T-cell (primary cell): ENCODE measurements around the gene DRICH1. TPM values are rescaled to one million over a fixed set of nuclear protein-coding genes. Genes with fewer than 3 reads are reported as not detected.

Experiments
- ATAC-seq, 4 experiments: fragments of 200-7000 bp in 3 of 4; fragments of 150-1000 bp in 1 of 4; cut with Tn5 transposase; replicated peaks in 1 of 4; 1 replicate in 3 of 4; 2 replicates in 1 of 4; pipeline ENCODE4 v1.10.0; 2021; ENCODE audit warnings: moderate library complexity in 3 of 4, mild to moderate bottlenecking in 2 of 4, moderate number of reproducible peaks in 1 of 4
- CTCF ChIA-PET, 2 donors: fragments of 300-600 bp; sonication (Branson Sonifier 250); formaldehyde crosslinking; loops; one replicate each; lab custom pipeline; 2022; ENCODE audit warnings: antibody characterized with exemption in 2 of 2; lab: Charles Lee
- POLR2A ChIA-PET, 2 donors: fragments of 300-600 bp; sonication (Branson Sonifier 250); formaldehyde crosslinking; loops; one replicate each; lab custom pipeline; 2022; ENCODE audit warnings: antibody characterized with exemption in 2 of 2; lab: Charles Lee
- DNase-seq, 35 experiments: peaks; one replicate each; pipeline versions ENCODE4 v3.0.0 to v3.0.0-alpha.2; 2013 to 2023
- H3K27ac ChIP-seq: one replicate; pipeline ENCODE4 v1.5.1; 2013; ENCODE audit warnings: low read length
- H3K27me3 ChIP-seq, 2 experiments: replicated peaks in 1 of 2; 1 replicate in 1 of 2; 2 replicates in 1 of 2; pipeline versions ENCODE4 v1.6.1 to v1.7.0; 2013; ENCODE audit warnings: low read length in 1 of 2, mixed read lengths in 1 of 2; ENCODE audit not compliant: control insufficient read depth in 2 of 2, insufficient read depth in 2 of 2; ENCODE audit errors: extremely low read depth in 1 of 2
- H3K36me3 ChIP-seq, 2 donors: 1 replicate in 1 of 2; 2 replicates in 1 of 2; pipeline versions ENCODE4 v1.6.1 to v1.7.0; 2013; ENCODE audit warnings: low read length in 1 of 2; ENCODE audit not compliant: control insufficient read depth in 2 of 2, insufficient read depth in 1 of 2; ENCODE audit errors: extremely low read depth in 1 of 2
- H3K4me1 ChIP-seq, 2 experiments: 1 replicate in 1 of 2; 2 replicates in 1 of 2; pipeline versions ENCODE4 v1.6.1 to v1.7.0; 2013; ENCODE audit warnings: low read length in 2 of 2, mixed read lengths in 1 of 2; ENCODE audit not compliant: insufficient read depth in 2 of 2, control insufficient read depth in 1 of 2; ENCODE audit errors: extremely low read depth in 1 of 2
- H3K4me3 ChIP-seq, 2 donors: 1 replicate in 1 of 2; 2 replicates in 1 of 2; pipeline versions ENCODE4 v1.5.1 to v1.7.0; 2013; ENCODE audit warnings: mild to moderate bottlenecking in 2 of 2, low read length in 1 of 2, moderate library complexity in 1 of 2; ENCODE audit not compliant: control insufficient read depth in 1 of 2; ENCODE audit errors: extremely low read depth in 1 of 2
- H3K9me3 ChIP-seq: 2 replicates; pipeline ENCODE4 v1.7.0; 2013
- H3K27ac Mint-ChIP-seq, 2 donors: one replicate each; pipeline ENCODE4 v1.8.0; 2020 to 2021; ENCODE audit warnings: mild to moderate bottlenecking in 2 of 2, mixed read lengths in 2 of 2
- H3K27me3 Mint-ChIP-seq, 2 donors: one replicate each; pipeline ENCODE4 v1.8.0; 2021 to 2022; ENCODE audit warnings: mixed read lengths in 2 of 2
- H3K36me3 Mint-ChIP-seq: one replicate; pipeline ENCODE4 v1.8.0; 2021; ENCODE audit warnings: mixed read lengths
- H3K4me1 Mint-ChIP-seq, 3 donors: one replicate each; pipeline ENCODE4 v1.8.0; 2020 to 2022; ENCODE audit warnings: mixed read lengths in 3 of 3, mild to moderate bottlenecking in 1 of 3
- H3K4me3 Mint-ChIP-seq, 3 donors: one replicate each; pipeline ENCODE4 v1.8.0; 2020 to 2022; ENCODE audit warnings: mild to moderate bottlenecking in 3 of 3, mixed read lengths in 3 of 3, moderate library complexity in 3 of 3
- H3K9me3 Mint-ChIP-seq, 3 donors: one replicate each; pipeline ENCODE4 v1.8.0; 2020 to 2022; ENCODE audit warnings: mixed read lengths in 3 of 3
- WGBS: methylation state at CpG from one replicate; pipeline ENCODE4 v1.1.5; 2013; ENCODE audit warnings: missing lambda C conversion rate; ENCODE audit not compliant: insufficient coverage; 5-methylcytosine and 5-hydroxymethylcytosine counted together
- total RNA-seq, 35 experiments: library from RNA in 6 of 35; stranded (reverse) in 6 of 35; fragments of 120-200 nt in 1 of 35; gene quantifications; one replicate each; pipeline versions ENCODE4 v1.2.1 to v1.2.4 and lab custom pipeline; 2013 to 2026

Gene DRICH1
- total RNA-seq, 5 donors from 2014 or later (not counting 1 experiment from before 2014, with no cell fraction given) = 0.26 to 2.7 (median 1.2) TPM

DNA sequence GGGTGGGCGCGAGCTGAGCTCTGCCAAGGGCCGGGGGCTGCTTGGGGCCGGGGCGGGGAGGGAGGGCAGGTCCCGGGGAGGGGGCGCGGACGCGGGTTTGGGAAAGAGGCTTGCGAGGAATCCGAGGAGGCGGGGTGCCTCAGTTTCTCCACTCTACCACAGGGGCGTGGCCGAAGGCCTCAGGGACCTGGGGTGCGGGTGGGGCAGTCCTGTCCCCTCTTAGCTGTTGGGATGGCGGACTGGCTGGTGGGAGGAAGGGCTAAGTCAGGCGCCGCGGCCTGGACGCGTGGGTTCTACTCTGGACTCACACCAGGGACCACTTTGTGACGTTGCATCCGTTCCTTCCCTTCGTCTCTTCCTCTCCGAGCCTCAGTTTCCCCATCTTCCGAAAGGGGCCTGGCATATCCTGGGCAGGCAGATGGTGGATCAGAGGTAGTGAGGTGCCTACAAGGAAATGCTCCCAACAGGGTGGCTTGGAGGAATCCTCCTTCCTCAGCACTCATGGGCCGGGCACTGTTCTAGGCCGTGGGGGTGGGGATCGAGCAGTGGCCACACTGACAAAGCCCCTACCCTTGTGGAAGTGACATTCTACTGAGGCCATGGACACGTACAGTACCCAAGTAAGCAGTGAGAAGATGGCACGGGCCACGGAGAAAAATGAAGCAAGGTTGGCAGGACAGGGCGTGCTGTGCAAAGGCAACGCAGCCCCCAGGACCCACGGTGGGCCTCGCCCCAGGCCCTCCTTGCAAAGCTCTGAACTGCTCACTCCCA, 65.2 kb downstream of the DRICH1 start:
- 94% methylated on average over 20 of the region's 37 CpGs for WGBS
- Histone ChIP-seq H3K36me3 (no peaks in the 10 kb centered on the region), H3K27ac (no peak overlapping the region), H3K4me1 (peaks cover 0 to 10% of the 10 kb centered on the region in 2 experiments), H3K9me3 (no peaks in the 10 kb centered on the region), H3K27me3 (peaks cover 0 to 62% of the 10 kb centered on the region in 2 experiments), H3K4me3 (no peak overlapping the region)
- H3K27me3 Mint-ChIP-seq = peaks cover 29 to 32% of the 10 kb centered on the region in 2 donors
- peaks cover 7 to 9% (median 7%) of the 10 kb centered on the region in 3 donors for H3K4me1 Mint-ChIP-seq
- ATAC-seq (no peak), DNase-seq (peak in 1 of 35 experiments; percentile 10)
- POLR2A ChIA-PET = no interaction called here
- H3K9me3 Mint-ChIP-seq = peaks cover 0 to 2% (median 0%) of the 10 kb centered on the region in 3 donors
- CTCF ChIA-PET = no interaction called here
- H3K36me3 Mint-ChIP-seq = peaks cover 3% of the 10 kb centered on the region
- H3K4me3 Mint-ChIP-seq = peak overlapping the region; percentile 13 to 84 (median 57)
- no peak overlapping the region for H3K27ac Mint-ChIP-seq

DNA sequence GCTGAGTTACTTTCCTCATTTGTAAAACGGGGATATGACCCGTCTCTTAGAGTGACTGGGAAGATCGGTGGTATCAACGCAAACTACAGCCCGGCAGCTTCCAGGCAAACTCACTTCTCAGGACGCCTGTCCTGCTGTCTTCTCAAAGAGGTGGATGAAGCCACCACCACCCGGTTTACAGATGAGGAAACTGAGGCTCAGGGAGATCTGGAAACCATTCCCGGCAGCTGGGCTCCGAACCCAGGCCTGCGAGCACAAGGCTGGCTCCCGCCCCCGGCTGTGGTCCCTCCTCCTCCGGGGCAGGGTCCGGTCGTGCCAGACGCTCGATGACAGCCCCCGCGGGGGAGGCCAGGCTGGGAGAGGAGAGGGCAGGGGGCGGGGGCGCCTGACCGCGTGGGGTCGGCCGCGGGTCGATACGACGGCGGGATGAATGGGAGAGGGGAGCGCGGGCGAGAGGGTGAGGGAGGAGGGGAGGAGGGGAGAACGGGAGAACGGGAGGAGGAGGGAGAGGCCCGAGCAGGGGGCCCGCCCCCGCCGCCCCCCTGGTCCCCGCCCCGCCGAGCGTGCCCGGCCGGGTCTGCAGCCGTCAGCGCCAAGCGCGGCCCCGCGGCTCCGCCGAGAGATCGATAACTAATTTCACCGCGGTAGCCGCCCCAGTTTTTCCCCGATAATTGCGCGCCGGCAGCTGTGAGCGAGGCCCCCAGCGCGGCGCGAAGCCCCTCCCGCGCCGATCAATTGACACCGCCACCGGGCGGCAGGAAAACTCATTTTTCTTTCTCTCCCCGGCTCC, 66.0 kb downstream of the DRICH1 start:
- peak in 1 of 35 experiments; percentile 12 for DNase-seq
- Mint-ChIP-seq H3K9me3 (no peaks in the 10 kb centered on the region), H3K27ac (peak overlapping the region in 1 of 2 donors; percentile 59), H3K27me3 (peaks cover 29 to 34% of the 10 kb centered on the region in 2 donors), H3K36me3 (peaks cover 3% of the 10 kb centered on the region), H3K4me3 (peak overlapping the region; percentile 78 to 84 (median 81)), H3K4me1 (peaks cover 7 to 9% (median 7%) of the 10 kb centered on the region in 3 donors)
- H3K4me1 ChIP-seq = peaks cover 0 to 10% of the 10 kb centered on the region in 2 experiments
- H3K36me3 ChIP-seq = no peaks in the 10 kb centered on the region
- peaks cover 0 to 62% of the 10 kb centered on the region in 2 experiments for H3K27me3 ChIP-seq
- peak overlapping the region; percentile 34 to 71 for H3K4me3 ChIP-seq
- CTCF ChIA-PET = no interaction called here
- ATAC-seq = peak in 3 of 4 experiments; percentile 32 to 45 (median 36)
- H3K27ac ChIP-seq = no peak overlapping the region
- WGBS = 2% methylated on average over 44 of the region's 73 CpGs
- POLR2A ChIA-PET = no interaction called here
- no peaks in the 10 kb centered on the region for H3K9me3 ChIP-seq

DNA sequence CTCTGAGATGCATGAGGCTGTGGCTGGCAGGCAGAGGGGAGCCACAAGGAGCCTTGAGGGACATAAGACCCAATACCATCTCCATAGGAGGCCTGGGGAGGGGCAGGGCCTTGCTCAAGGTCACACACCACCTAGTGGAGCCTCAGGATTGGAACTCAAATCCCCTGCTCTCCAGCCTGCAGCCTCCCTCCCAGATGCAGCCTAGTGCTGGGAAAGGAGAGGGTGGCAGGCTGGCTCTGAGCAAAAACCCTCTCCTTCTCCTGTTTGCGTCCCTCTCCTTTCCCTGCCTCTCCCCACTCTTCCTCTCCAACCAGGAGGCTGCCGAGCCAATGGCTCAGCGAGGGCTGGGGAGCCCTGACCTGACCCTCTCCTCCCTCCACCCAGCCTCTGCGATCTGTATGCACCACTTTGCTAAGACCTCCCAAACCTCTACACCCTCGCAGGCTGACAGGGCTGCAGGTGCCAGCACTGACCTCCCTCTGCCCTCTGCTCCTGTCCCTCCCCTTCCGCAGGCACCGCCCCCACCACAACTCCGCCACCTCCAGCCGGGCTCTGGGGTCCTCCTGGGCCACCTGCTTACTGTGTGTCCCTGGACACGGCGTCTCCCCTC, 66.7 kb downstream of the DRICH1 start:
- H3K4me3 ChIP-seq = peak overlapping the region; percentile 34 to 71

DNA sequence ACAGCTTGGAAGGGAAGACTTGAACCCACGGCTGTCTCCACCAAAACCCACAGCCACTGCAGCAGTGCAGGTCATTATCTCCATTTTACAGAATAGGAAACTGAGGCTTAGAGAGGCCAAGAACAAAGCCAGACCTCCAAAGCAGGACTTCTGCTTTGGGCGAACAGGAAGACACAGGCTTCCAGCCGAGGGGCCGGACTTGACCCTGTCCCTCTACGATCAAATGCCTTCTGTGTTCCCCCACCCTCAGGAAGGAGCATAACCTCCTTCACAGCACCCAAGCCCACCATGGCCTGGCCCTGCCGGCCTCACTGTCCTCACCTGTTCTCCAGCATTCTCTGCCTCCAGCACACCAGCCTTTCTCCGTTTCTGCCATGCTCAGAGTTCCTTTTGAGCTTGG, 67.8 kb downstream of the DRICH1 start:
- peaks cover 0 to 10% of the 10 kb centered on the region in 2 experiments for H3K4me1 ChIP-seq
- H3K27me3 ChIP-seq = peaks cover 0 to 58% of the 10 kb centered on the region in 2 experiments
- Mint-ChIP-seq H3K27me3 (peaks cover 29 to 34% of the 10 kb centered on the region in 2 donors), H3K4me3 (no peak overlapping the region), H3K4me1 (peaks cover 7 to 9% (median 7%) of the 10 kb centered on the region in 3 donors), H3K27ac (peak overlapping the region in 1 of 2 donors; percentile 73), H3K9me3 (no peaks in the 10 kb centered on the region), H3K36me3 (peaks cover 3% of the 10 kb centered on the region)
- H3K27ac ChIP-seq = no peak overlapping the region
- ATAC-seq (no peak), DNase-seq (peak in 1 of 35 experiments; percentile 11)
- POLR2A ChIA-PET = no interaction called here
- CTCF ChIA-PET = no interaction called here
- WGBS = 79% methylated on average over 6 of the region's 7 CpGs
- H3K36me3 ChIP-seq = no peaks in the 10 kb centered on the region
- H3K4me3 ChIP-seq = no peak overlapping the region
- H3K9me3 ChIP-seq = no peaks in the 10 kb centered on the region

More for the DNA sequence above, 66.7 kb downstream of the DRICH1 start:
- H3K27me3 Mint-ChIP-seq = peaks cover 29 to 34% of the 10 kb centered on the region in 2 donors
- no peaks in the 10 kb centered on the region for H3K9me3 Mint-ChIP-seq
- H3K27ac Mint-ChIP-seq = peak overlapping the region in 1 of 2 donors; percentile 59
- H3K36me3 Mint-ChIP-seq = peaks cover 3% of the 10 kb centered on the region
- no peaks in the 10 kb centered on the region for H3K36me3 ChIP-seq
- peaks cover 0 to 59% of the 10 kb centered on the region in 2 experiments for H3K27me3 ChIP-seq
- ATAC-seq = peak; percentile 30 to 55 (median 44)
- peak in 3 of 35 experiments; percentile 0 to 17 (median 14) for DNase-seq
- H3K4me1 ChIP-seq = peaks cover 0 to 10% of the 10 kb centered on the region in 2 experiments
- peak overlapping the region; percentile 78 to 84 (median 81) for H3K4me3 Mint-ChIP-seq
- H3K9me3 ChIP-seq = no peaks in the 10 kb centered on the region
- ChIA-PET CTCF (interaction anchor here in 1 of 2 donors (0.6 kb wide), 1 partner anchor 252 kb away, joined by 4 read pairs; no protein-coding TSS in a partner anchor), POLR2A (interaction anchor here in 1 of 2 donors (0.7 kb wide), 1 partner anchor 484 kb away, joined by 7 read pairs; no protein-coding TSS in a partner anchor)
- H3K4me1 Mint-ChIP-seq = peaks cover 7 to 9% (median 7%) of the 10 kb centered on the region in 3 donors
- no peak overlapping the region for H3K27ac ChIP-seq
- WGBS = 18% methylated on average over 10 of the region's 11 CpGs

DNA sequence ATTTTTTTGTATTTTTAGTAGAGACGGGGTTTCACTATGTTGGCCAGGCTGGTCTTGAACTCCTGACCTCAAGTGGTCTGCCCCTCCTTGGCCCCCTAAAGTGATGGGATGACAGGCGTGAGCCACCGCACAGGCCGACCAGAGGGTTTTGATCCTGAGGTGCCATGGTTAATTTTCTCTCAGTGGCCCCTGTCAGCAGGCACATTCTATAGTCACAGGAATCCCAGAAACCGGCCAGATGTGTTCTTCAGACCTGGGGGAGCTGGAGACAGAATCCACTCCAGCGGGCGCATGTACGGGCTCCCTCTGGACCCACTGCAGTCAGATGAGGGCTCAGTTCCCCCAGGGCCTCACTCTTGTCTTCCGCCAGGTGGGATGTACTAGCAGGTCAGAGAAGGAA, 69.0 kb downstream of the DRICH1 start:
- no peaks in the 10 kb centered on the region for H3K9me3 ChIP-seq
- H3K4me1 ChIP-seq = peaks cover 0 to 10% of the 10 kb centered on the region in 2 experiments
- H3K36me3 Mint-ChIP-seq = peaks cover 3% of the 10 kb centered on the region
- no peak for ATAC-seq
- ChIA-PET POLR2A (no interaction called here), CTCF (no interaction called here)
- H3K36me3 ChIP-seq = no peaks in the 10 kb centered on the region
- no peak overlapping the region for H3K27ac Mint-ChIP-seq
- H3K27me3 ChIP-seq = peaks cover 0 to 53% of the 10 kb centered on the region in 2 experiments
- no peak overlapping the region for H3K27ac ChIP-seq
- no peak overlapping the region for H3K4me3 ChIP-seq
- DNase-seq = peak in 1 of 35 experiments; percentile 0
- 90% methylated on average over 6 of the region's 9 CpGs for WGBS
- H3K27me3 Mint-ChIP-seq = peaks cover 29 to 35% of the 10 kb centered on the region in 2 donors
- no peaks in the 10 kb centered on the region for H3K9me3 Mint-ChIP-seq
- H3K4me1 Mint-ChIP-seq = peaks cover 7 to 9% (median 7%) of the 10 kb centered on the region in 3 donors
- H3K4me3 Mint-ChIP-seq = no peak overlapping the region
